ENCODE measurements around the gene RYR1. TPM values are rescaled to one million over a fixed set of nuclear protein-coding genes. Genes with fewer than 3 reads are reported as not detected.

Gene RYR1
- polyA plus RNA-seq, 4 donors = 0.81 to 2.3 TPM; not detected in 2

DNA sequence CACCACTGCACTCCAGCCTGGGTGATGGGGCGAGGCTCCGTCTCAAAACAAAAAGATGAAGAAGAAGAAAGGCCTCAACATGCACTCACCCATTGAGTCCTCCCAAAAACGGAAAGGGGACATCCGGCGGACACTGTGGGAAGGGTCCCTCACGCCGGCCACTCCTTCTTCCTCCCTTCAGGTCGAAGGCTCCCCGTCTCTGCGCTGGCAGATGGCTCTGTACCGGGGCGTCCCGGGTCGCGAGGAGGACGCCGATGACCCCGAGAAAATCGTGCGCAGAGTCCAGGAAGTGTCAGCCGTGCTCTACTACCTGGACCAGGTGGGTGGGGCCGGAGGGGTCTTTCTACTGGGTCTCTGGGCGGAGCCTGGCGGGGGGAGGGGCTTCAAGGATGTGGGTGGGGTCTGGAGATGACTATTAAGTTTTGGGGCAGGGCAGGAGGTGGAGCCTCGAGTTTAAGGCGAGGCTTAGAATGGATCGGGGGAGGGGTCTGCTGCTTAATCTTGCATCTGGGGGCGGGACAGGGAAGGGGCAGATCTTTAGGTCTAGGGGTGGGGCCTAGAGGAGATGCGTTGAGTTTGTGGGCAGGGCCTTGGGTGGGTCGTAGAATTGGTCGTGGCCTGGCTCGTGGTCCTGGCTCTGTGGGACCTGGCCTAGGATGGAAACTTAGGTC lies 94.1 kb downstream of the RYR1 start:
- Histone ChIP-seq H3K9me3 (ENCODE audit: control insufficient read depth in 2 of 2, insufficient read depth in 1 of 2, low read depth in 1 of 2, low read length in 1 of 2) (no peaks in the 10 kb centered on the region), H3K27me3 (ENCODE audit: control insufficient read depth in 3 of 3, insufficient read depth in 3 of 3, low read length in 3 of 3) (peaks cover 0 to 4% (median 0%) of the 10 kb centered on the region in 3 donors), H3K36me3 (ENCODE audit: control insufficient read depth in 3 of 3, insufficient read depth in 2 of 3, low read depth in 1 of 3, low read length in 3 of 3) (no peaks in the 10 kb centered on the region), H3K4me3 (ENCODE audit: low read depth in 1 of 3, low read length in 3 of 3) (no peak overlapping the region), H3K4me1 (ENCODE audit: control insufficient read depth in 3 of 3, insufficient read depth in 2 of 3, low read depth in 1 of 3, low read length in 2 of 3) (no peaks in the 10 kb centered on the region), H3K27ac (ENCODE audit: low read depth in 1 of 3, low read length in 2 of 3) (no peak overlapping the region)
- DNase-seq = no peak
- FAIRE-seq = no peak
- 63 to 65% (median 64%) methylated on average over 27 to 32 of the region's 32 CpGs for WGBS, 3 donors

DNA sequence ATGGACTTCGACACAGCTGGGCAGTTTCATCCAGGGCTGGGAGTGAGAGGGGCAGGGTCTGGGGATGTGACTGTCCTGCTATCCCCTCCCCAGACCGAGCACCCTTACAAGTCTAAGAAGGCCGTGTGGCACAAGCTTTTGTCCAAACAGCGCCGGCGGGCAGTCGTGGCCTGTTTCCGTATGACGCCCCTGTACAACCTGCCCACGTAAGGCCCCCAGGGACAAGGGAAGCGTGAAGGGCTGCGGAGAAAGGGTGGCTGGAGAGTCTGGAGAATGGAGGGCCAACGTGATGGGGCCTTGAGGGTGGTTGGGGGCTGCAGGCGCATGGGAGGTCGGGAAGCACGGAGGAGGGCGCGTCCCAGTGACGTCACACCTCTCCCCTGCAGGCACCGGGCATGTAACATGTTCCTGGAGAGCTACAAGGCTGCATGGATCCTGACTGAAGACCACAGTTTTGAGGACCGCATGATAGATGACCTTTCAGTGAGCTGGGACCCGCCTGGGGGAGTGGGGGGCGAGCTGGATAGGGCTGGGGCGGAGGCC lies 94.8 kb downstream of the RYR1 start:
- Histone ChIP-seq H3K27ac (ENCODE audit: low read depth in 1 of 3, low read length in 2 of 3) (no peak overlapping the region), H3K4me1 (ENCODE audit: control insufficient read depth in 3 of 3, insufficient read depth in 2 of 3, low read depth in 1 of 3, low read length in 2 of 3) (no peaks in the 10 kb centered on the region), H3K9me3 (ENCODE audit: control insufficient read depth in 2 of 2, insufficient read depth in 1 of 2, low read depth in 1 of 2, low read length in 1 of 2) (no peaks in the 10 kb centered on the region), H3K27me3 (ENCODE audit: control insufficient read depth in 3 of 3, insufficient read depth in 3 of 3, low read length in 3 of 3) (peaks cover 0 to under 1% (median 0%) of the 10 kb centered on the region in 3 donors), H3K36me3 (ENCODE audit: control insufficient read depth in 3 of 3, insufficient read depth in 2 of 3, low read depth in 1 of 3, low read length in 3 of 3) (no peaks in the 10 kb centered on the region), H3K4me3 (ENCODE audit: low read depth in 1 of 3, low read length in 3 of 3) (no peak overlapping the region)
- 66 to 72% (median 71%) methylated on average over 24 of the region's 24 CpGs for WGBS, 3 donors
- FAIRE-seq (no peak), DNase-seq (no peak)

DNA sequence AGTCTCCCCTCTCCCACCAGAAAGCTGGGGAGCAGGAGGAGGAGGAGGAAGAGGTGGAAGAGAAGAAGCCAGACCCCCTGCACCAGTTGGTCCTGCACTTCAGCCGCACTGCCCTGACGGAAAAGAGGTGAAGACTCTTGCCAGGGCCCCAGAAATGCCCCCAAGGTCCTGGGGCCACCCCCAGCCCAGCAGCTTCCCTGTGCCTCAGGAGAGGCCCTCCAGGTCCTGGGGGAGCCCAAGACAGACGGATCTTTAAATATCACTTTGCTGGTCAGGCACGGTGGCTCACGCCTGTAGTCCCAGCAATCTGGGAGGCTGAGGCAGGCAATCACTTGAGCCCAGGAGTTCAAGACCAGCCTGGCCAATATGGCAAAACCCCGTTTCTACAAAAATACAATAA lies 95.4 kb downstream of the RYR1 start:
- no peak for DNase-seq
- no peaks in the 10 kb centered on the region for H3K9me3 ChIP-seq (ENCODE audit: control insufficient read depth in 2 of 2, insufficient read depth in 1 of 2, low read depth in 1 of 2, low read length in 1 of 2)
- 84 to 89% (median 88%) methylated on average over 6 of the region's 6 CpGs for WGBS, 3 donors
- H3K4me1 ChIP-seq (ENCODE audit: control insufficient read depth in 3 of 3, insufficient read depth in 2 of 3, low read depth in 1 of 3, low read length in 2 of 3) = no peaks in the 10 kb centered on the region
- no peaks in the 10 kb centered on the region for H3K36me3 ChIP-seq (ENCODE audit: control insufficient read depth in 3 of 3, insufficient read depth in 2 of 3, low read depth in 1 of 3, low read length in 3 of 3)
- FAIRE-seq = no peak
- no peak overlapping the region for H3K27ac ChIP-seq (ENCODE audit: low read depth in 1 of 3, low read length in 2 of 3)
- H3K4me3 ChIP-seq (ENCODE audit: low read depth in 1 of 3, low read length in 3 of 3) = no peak overlapping the region
- no peaks in the 10 kb centered on the region for H3K27me3 ChIP-seq (ENCODE audit: control insufficient read depth in 3 of 3, insufficient read depth in 3 of 3, low read length in 3 of 3)

GRCh38 chr19:38531515-38531914 lies 98.0 kb downstream of the RYR1 start:
- Histone ChIP-seq H3K27me3 (ENCODE audit: control insufficient read depth in 3 of 3, insufficient read depth in 3 of 3, low read length in 3 of 3) (no peaks in the 10 kb centered on the region), H3K27ac (ENCODE audit: low read depth in 1 of 3, low read length in 2 of 3) (no peak overlapping the region), H3K4me3 (ENCODE audit: low read depth in 1 of 3, low read length in 3 of 3) (no peak overlapping the region), H3K4me1 (ENCODE audit: control insufficient read depth in 3 of 3, insufficient read depth in 2 of 3, low read depth in 1 of 3, low read length in 2 of 3) (no peaks in the 10 kb centered on the region), H3K9me3 (ENCODE audit: control insufficient read depth in 2 of 2, insufficient read depth in 1 of 2, low read depth in 1 of 2, low read length in 1 of 2) (peaks cover 0 to 14% of the 10 kb centered on the region in 2 donors), H3K36me3 (ENCODE audit: control insufficient read depth in 3 of 3, insufficient read depth in 2 of 3, low read depth in 1 of 3, low read length in 3 of 3) (no peaks in the 10 kb centered on the region)
- DNase-seq (no peak), FAIRE-seq (no peak)
- 92 to 98% (median 98%) methylated on average over 2 of the region's 2 CpGs for WGBS, 3 donors

- WGBS, 3 donors = 80 to 84% (median 82%) methylated on average over 3 of the region's 3 CpGs
- H3K9me3 ChIP-seq (ENCODE audit: control insufficient read depth in 2 of 2, insufficient read depth in 1 of 2, low read depth in 1 of 2, low read length in 1 of 2) = peaks cover 0 to 14% of the 10 kb centered on the region in 2 donors
- DNase-seq = no peak
- H3K27me3 ChIP-seq (ENCODE audit: control insufficient read depth in 3 of 3, insufficient read depth in 3 of 3, low read length in 3 of 3) = no peaks in the 10 kb centered on the region
- no peak overlapping the region for H3K4me3 ChIP-seq (ENCODE audit: low read depth in 1 of 3, low read length in 3 of 3)
- FAIRE-seq = no peak
- no peaks in the 10 kb centered on the region for H3K36me3 ChIP-seq (ENCODE audit: control insufficient read depth in 3 of 3, insufficient read depth in 2 of 3, low read depth in 1 of 3, low read length in 3 of 3)
- H3K27ac ChIP-seq (ENCODE audit: low read depth in 1 of 3, low read length in 2 of 3) = no peak overlapping the region
- H3K4me1 ChIP-seq (ENCODE audit: control insufficient read depth in 3 of 3, insufficient read depth in 2 of 3, low read depth in 1 of 3, low read length in 2 of 3) = no peaks in the 10 kb centered on the region
Measured at GRCh38 chr19:38532939-38533338, 99.4 kb downstream of the RYR1 start.

DNA sequence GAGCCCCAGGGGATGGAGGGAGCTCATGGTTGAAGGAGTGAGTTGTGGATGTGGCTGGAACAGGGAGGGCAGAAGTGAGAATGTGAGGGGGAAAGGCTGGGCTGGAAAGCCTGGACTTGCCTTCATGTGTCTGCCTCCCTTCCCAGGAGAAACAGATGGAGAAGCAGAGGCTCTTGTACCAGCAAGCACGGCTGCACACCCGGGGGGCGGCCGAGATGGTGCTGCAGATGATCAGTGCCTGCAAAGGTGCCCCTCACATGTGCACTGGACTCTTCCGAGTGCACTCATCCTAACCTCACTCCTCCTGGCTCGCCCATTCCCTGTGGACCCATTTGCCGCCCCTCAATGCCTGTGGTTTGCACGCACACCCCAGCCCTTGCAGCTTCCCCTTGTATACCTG lies 101.1 kb downstream of the RYR1 start:
- Histone ChIP-seq H3K27me3 (ENCODE audit: control insufficient read depth in 3 of 3, insufficient read depth in 3 of 3, low read length in 3 of 3) (no peaks in the 10 kb centered on the region), H3K4me3 (ENCODE audit: low read depth in 1 of 3, low read length in 3 of 3) (no peak overlapping the region), H3K36me3 (ENCODE audit: control insufficient read depth in 3 of 3, insufficient read depth in 2 of 3, low read depth in 1 of 3, low read length in 3 of 3) (no peaks in the 10 kb centered on the region), H3K4me1 (ENCODE audit: control insufficient read depth in 3 of 3, insufficient read depth in 2 of 3, low read depth in 1 of 3, low read length in 2 of 3) (peaks cover 0 to 3% (median 0%) of the 10 kb centered on the region in 3 donors), H3K27ac (ENCODE audit: low read depth in 1 of 3, low read length in 2 of 3) (no peak overlapping the region), H3K9me3 (ENCODE audit: control insufficient read depth in 2 of 2, insufficient read depth in 1 of 2, low read depth in 1 of 2, low read length in 1 of 2) (peaks cover 0 to 14% of the 10 kb centered on the region in 2 donors)
- FAIRE-seq = no peak
- 93 to 94% (median 94%) methylated on average over 7 to 8 of the region's 8 CpGs for WGBS, 3 donors
- DNase-seq = no peak

DNA sequence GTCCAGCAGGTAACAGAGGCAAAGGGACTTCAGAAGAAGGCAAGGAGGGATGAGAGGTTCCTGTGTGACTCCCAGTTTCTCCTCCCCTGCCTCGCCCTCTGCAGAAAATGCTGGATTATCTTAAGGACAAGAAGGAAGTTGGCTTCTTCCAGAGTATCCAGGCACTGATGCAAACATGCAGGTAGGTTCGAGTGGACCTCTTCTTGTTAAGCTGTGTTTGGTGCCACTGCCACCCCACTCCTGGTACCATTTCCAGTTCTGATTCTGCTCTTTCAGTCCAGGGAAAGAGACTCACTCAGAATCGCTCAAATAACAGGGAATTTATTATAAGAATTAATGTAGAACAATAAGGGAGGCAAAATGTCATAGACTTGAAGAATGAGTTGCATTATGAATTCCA lies 101.7 kb downstream of the RYR1 start:
- Histone ChIP-seq H3K9me3 (ENCODE audit: control insufficient read depth in 2 of 2, insufficient read depth in 1 of 2, low read depth in 1 of 2, low read length in 1 of 2) (peaks cover 0 to 17% of the 10 kb centered on the region in 2 donors), H3K27ac (ENCODE audit: low read depth in 1 of 3, low read length in 2 of 3) (no peak overlapping the region), H3K4me1 (ENCODE audit: control insufficient read depth in 3 of 3, insufficient read depth in 2 of 3, low read depth in 1 of 3, low read length in 2 of 3) (peaks cover 0 to 3% (median 0%) of the 10 kb centered on the region in 3 donors), H3K36me3 (ENCODE audit: control insufficient read depth in 3 of 3, insufficient read depth in 2 of 3, low read depth in 1 of 3, low read length in 3 of 3) (no peaks in the 10 kb centered on the region), H3K4me3 (ENCODE audit: low read depth in 1 of 3, low read length in 3 of 3) (no peak overlapping the region), H3K27me3 (ENCODE audit: control insufficient read depth in 3 of 3, insufficient read depth in 3 of 3, low read length in 3 of 3) (no peaks in the 10 kb centered on the region)
- no peak for DNase-seq
- FAIRE-seq = no peak
- 75 to 87% (median 78%) methylated on average over 3 of the region's 3 CpGs for WGBS, 3 donors

- no peak for FAIRE-seq
Measured at GRCh38 chr19:38537071-38537936, 103.8 kb downstream of the RYR1 start.

More at GRCh38 chr19:38537071-38537936, 103.8 kb downstream of the RYR1 start:
- Histone ChIP-seq H3K4me3 (ENCODE audit: low read depth in 1 of 3, low read length in 3 of 3) (no peak overlapping the region), H3K27me3 (ENCODE audit: control insufficient read depth in 3 of 3, insufficient read depth in 3 of 3, low read length in 3 of 3) (no peaks in the 10 kb centered on the region), H3K27ac (ENCODE audit: low read depth in 1 of 3, low read length in 2 of 3) (no peak overlapping the region), H3K9me3 (ENCODE audit: control insufficient read depth in 2 of 2, insufficient read depth in 1 of 2, low read depth in 1 of 2, low read length in 1 of 2) (peaks cover 0 to 21% of the 10 kb centered on the region in 2 donors), H3K36me3 (ENCODE audit: control insufficient read depth in 3 of 3, insufficient read depth in 2 of 3, low read depth in 1 of 3, low read length in 3 of 3) (no peaks in the 10 kb centered on the region), H3K4me1 (ENCODE audit: control insufficient read depth in 3 of 3, insufficient read depth in 2 of 3, low read depth in 1 of 3, low read length in 2 of 3) (peaks cover 0 to 3% (median 0%) of the 10 kb centered on the region in 3 donors)
- DNase-seq = no peak
- 92 to 95% (median 93%) methylated on average over 23 of the region's 23 CpGs for WGBS, 3 donors
